SK-N-SH (cell line): ENCODE data around the gene CDH12. TPM values are rescaled to one million over a fixed set of nuclear protein-coding genes. Genes with fewer than 3 reads are reported as not detected.

ENCODE experiments used
- CTCF ChIA-PET: fragments of 300-600, 350-600 bp; formaldehyde crosslinking; extraction: SDS; loops from one replicate; lab custom pipeline; 2021; lab: Yijun Ruan, JAX
- POLR2A ChIA-PET: fragments of 350-600 bp; sonication (Branson Sonifier 250); formaldehyde crosslinking; extraction: SDS; loops from one replicate; lab custom pipeline; 2020; ENCODE audit warnings: antibody characterized with exemption, inconsistent platforms; lab: Yijun Ruan, JAX
- DNase-seq: peaks from one replicate; pipeline ENCODE4 v3.0.0; 2012
- H2AFZ ChIP-seq: fragments of 200-600 bp; sonication (generic); 2 replicates; pipeline ENCODE4 v1.8.1; 2016; ENCODE audit warnings: antibody characterized with exemption, mild to moderate bottlenecking, low read depth
- H3F3A ChIP-seq: fragments of 200-600 bp; sonication (generic); replicated peaks from 2 replicates; pipeline ENCODE3; 2016; ENCODE audit warnings: antibody characterized with exemption, mild to moderate bottlenecking; ENCODE audit not compliant: insufficient read depth
- H3K27ac ChIP-seq, 2 experiments: fragments of 200-500 bp in 1 of 2; fragments of 200-600 bp in 1 of 2; sonication (Bioruptor generic) in 1 of 2; sonication (generic), shearing (Covaris generic) in 1 of 2; 2 replicates each; pipeline versions ENCODE4 v1.5.1 to v1.6.1; 2014 to 2016; ENCODE audit warnings: low read depth in 2 of 2, inconsistent platforms in 1 of 2, low read length in 1 of 2, mild to moderate bottlenecking in 1 of 2, mixed read lengths in 1 of 2
- H3K27me3 ChIP-seq: fragments of 200-600 bp; sonication (generic), shearing (Covaris generic); 2 replicates; pipeline ENCODE4 v1.6.1; 2016; ENCODE audit warnings: mixed run types; ENCODE audit not compliant: insufficient read depth
- H3K36me3 ChIP-seq, 2 experiments: fragments of 200-500 bp in 1 of 2; fragments of 200-600 bp in 1 of 2; sonication (Bioruptor generic) in 1 of 2; sonication (generic) in 1 of 2; replicated peaks in 1 of 2; 2 replicates each; pipeline versions ENCODE3 to v1.5.1; 2014 to 2016; ENCODE audit warnings: low read length in 1 of 2, mild to moderate bottlenecking in 1 of 2; ENCODE audit not compliant: insufficient read depth in 2 of 2, control insufficient read depth in 1 of 2
- H3K4me1 ChIP-seq, 2 experiments: fragments of 200-500 bp in 1 of 2; fragments of 200-600 bp in 1 of 2; sonication (Bioruptor generic) in 1 of 2; sonication (generic), shearing (Covaris generic) in 1 of 2; 2 replicates each; pipeline versions ENCODE4 v1.5.1 to v1.6.1; 2014 to 2016; ENCODE audit warnings: low read depth in 1 of 2, low read length in 1 of 2, mixed run types in 1 of 2; ENCODE audit not compliant: insufficient read depth in 2 of 2, control insufficient read depth in 1 of 2
- H3K4me2 ChIP-seq: fragments of 200-600 bp; sonication (generic), shearing (Covaris generic); 2 replicates; pipeline ENCODE4 v1.6.1; 2017; ENCODE audit warnings: mixed run types
- H3K4me3 ChIP-seq, 2 experiments: fragments of 200-500 bp in 1 of 2; fragments of 200-600 bp in 1 of 2; sonication (Bioruptor generic) in 1 of 2; sonication (generic), shearing (Covaris generic) in 1 of 2; 2 replicates each; pipeline versions ENCODE4 v1.5.1 to v1.8.1; 2014 to 2016; ENCODE audit warnings: low read depth in 2 of 2, inconsistent platforms in 1 of 2, low read length in 1 of 2, mild to moderate bottlenecking in 1 of 2, mixed read lengths in 1 of 2, moderate library complexity in 1 of 2
- H3K79me2 ChIP-seq: fragments of 200-600 bp; sonication (generic); 2 replicates; pipeline ENCODE4 v1.8.1; 2017; ENCODE audit warnings: mild to moderate bottlenecking; ENCODE audit not compliant: insufficient read depth
- H3K9ac ChIP-seq: fragments of 200-600 bp; sonication (generic); 2 replicates; pipeline ENCODE4 v1.6.1; 2017; ENCODE audit warnings: mixed run types
- H3K9me2 ChIP-seq: fragments of 200-600 bp; sonication (generic); 2 replicates; pipeline ENCODE4 v1.6.1; 2017; ENCODE audit warnings: mixed run types
- H3K9me3 ChIP-seq: fragments of 200-600 bp; sonication (generic); 2 replicates; pipeline ENCODE4 v1.6.1; 2017; ENCODE audit warnings: mixed run types, mild to moderate bottlenecking, moderate library complexity
- H4K20me1 ChIP-seq: fragments of 200-600 bp; sonication (generic); 2 replicates; pipeline ENCODE4 v1.6.1; 2017; ENCODE audit warnings: mild to moderate bottlenecking, mixed run types; ENCODE audit not compliant: insufficient read depth
- CHD2 ChIP-seq: fragments of 150-350 bp; IDR thresholded peaks from 2 replicates; pipeline ENCODE4 v1.6.1; 2018; ENCODE audit warnings: low read length; ENCODE audit not compliant: partially characterized antibody
- EZH2phosphoT487 ChIP-seq: fragments of 200-600 bp; sonication (generic); IDR thresholded peaks from 2 replicates; pipeline ENCODE4 v1.6.1; 2017; ENCODE audit warnings: low read depth, mixed run types, mild to moderate bottlenecking, antibody characterized with exemption, moderate library complexity, borderline replicate concordance
- FOSL2 ChIP-seq: IDR thresholded peaks from 2 replicates; pipeline ENCODE4 v1.4.0; 2012; ENCODE audit warnings: low read depth, mild to moderate bottlenecking, moderate library complexity, borderline replicate concordance
- FOXJ3 ChIP-seq: sonication (generic); formaldehyde crosslinking; IDR thresholded peaks from 2 replicates; pipeline ENCODE4 v1.5.1; 2020; ENCODE audit warnings: mild to moderate bottlenecking, missing genetic modification reagents
- FOXM1 ChIP-seq: IDR thresholded peaks from 2 replicates; pipeline ENCODE4 v1.4.0; 2012; ENCODE audit warnings: low read depth, mild to moderate bottlenecking
- IRF3 ChIP-seq: fragments of 150-350 bp; IDR thresholded peaks from 2 replicates; pipeline ENCODE4 v1.6.1; 2016; ENCODE audit warnings: mild to moderate bottlenecking, low read depth, low read length
- MEF2A ChIP-seq: IDR thresholded peaks from 2 replicates; pipeline ENCODE4 v1.4.0; 2012; ENCODE audit warnings: low read depth, borderline replicate concordance
- NFIC ChIP-seq: IDR thresholded peaks from 2 replicates; pipeline ENCODE4 v1.4.0; 2012; ENCODE audit warnings: borderline replicate concordance
- POLR2AphosphoS5 ChIP-seq: IDR thresholded peaks from 2 replicates; pipeline ENCODE4 v1.6.1; 2012; ENCODE audit warnings: low read depth, low read length
- RAD21 ChIP-seq: IDR thresholded peaks from 2 replicates; pipeline ENCODE4 v1.6.1; 2012; ENCODE audit warnings: mild to moderate bottlenecking, low read length
- RXRA ChIP-seq: IDR thresholded peaks from 2 replicates; pipeline ENCODE4 v1.4.0; 2012; ENCODE audit warnings: low read depth, mild to moderate bottlenecking, borderline replicate concordance
- SMC3 ChIP-seq: IDR thresholded peaks from 2 replicates; pipeline ENCODE4 v1.6.1; 2012; ENCODE audit warnings: low read depth, low read length, improper control_type of control experiment
- TAF1 ChIP-seq: IDR thresholded peaks from 2 replicates; pipeline ENCODE4 v1.6.1; 2012; ENCODE audit warnings: low read depth, mild to moderate bottlenecking, low read length, moderate library complexity, borderline replicate concordance
- TEAD4 ChIP-seq: IDR thresholded peaks from 2 replicates; pipeline ENCODE4 v1.4.0; 2012; ENCODE audit warnings: mild to moderate bottlenecking, borderline replicate concordance; ENCODE audit not compliant: insufficient read depth
- YY1 ChIP-seq: IDR thresholded peaks from 2 replicates; pipeline ENCODE4 v1.4.0; 2012; ENCODE audit warnings: low read depth, mild to moderate bottlenecking
- WGBS: methylation state at CpG from one replicate; pipeline ENCODE4 v1.1.6; 2017; ENCODE audit warnings: low lambda C conversion rate; 5-methylcytosine and 5-hydroxymethylcytosine counted together
- polyA plus RNA-seq, 3 experiments: library from polyadenylated mRNA; depleted of rRNA; stranded (reverse); fragments of >200 nt; gene quantifications; 2 replicates each; pipeline ENCODE4 v1.2.3, GENCODE V29; 2012
- TF ChIP-seq, protein P1 (sequence below): IDR thresholded peaks from 2 replicates; pipeline ENCODE4 v1.4.0; 2012; ENCODE audit warnings: low read depth, borderline replicate concordance
- TF ChIP-seq, protein P2 (sequence below): fragments of 200-600 bp; sonication (generic); IDR thresholded peaks from 2 replicates; pipeline ENCODE4 v1.6.1; 2017; ENCODE audit warnings: antibody characterized with exemption, mild to moderate bottlenecking, moderate library complexity
- TF ChIP-seq, protein P3 (sequence below): IDR thresholded peaks from 2 replicates; pipeline ENCODE4 v1.4.0; 2012; ENCODE audit warnings: low read depth

The CDH12 gene
- polyA plus RNA-seq, 1 of the 3 experiments (the other 2 are of a cell fraction): not detected

- TF ChIP-seq FOXM1 (no peak), RAD21 (no peak), FOXJ3 (CRISPR knock-in tag) (no peak), RXRA (no peak), POLR2AphosphoS5 (no peak), NFIC (no peak), TEAD4 (no peak), SMC3 (no peak), IRF3 (no peak), FOSL2 (no peak), CHD2 (no peak)
- TF ChIP-seq, protein P1, sequence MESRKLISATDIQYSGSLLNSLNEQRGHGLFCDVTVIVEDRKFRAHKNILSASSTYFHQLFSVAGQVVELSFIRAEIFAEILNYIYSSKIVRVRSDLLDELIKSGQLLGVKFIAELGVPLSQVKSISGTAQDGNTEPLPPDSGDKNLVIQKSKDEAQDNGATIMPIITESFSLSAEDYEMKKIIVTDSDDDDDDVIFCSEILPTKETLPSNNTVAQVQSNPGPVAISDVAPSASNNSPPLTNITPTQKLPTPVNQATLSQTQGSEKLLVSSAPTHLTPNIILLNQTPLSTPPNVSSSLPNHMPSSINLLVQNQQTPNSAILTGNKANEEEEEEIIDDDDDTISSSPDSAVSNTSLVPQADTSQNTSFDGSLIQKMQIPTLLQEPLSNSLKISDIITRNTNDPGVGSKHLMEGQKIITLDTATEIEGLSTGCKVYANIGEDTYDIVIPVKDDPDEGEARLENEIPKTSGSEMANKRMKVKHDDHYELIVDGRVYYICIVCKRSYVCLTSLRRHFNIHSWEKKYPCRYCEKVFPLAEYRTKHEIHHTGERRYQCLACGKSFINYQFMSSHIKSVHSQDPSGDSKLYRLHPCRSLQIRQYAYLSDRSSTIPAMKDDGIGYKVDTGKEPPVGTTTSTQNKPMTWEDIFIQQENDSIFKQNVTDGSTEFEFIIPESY: no peak
- TF ChIP-seq, protein P2, sequence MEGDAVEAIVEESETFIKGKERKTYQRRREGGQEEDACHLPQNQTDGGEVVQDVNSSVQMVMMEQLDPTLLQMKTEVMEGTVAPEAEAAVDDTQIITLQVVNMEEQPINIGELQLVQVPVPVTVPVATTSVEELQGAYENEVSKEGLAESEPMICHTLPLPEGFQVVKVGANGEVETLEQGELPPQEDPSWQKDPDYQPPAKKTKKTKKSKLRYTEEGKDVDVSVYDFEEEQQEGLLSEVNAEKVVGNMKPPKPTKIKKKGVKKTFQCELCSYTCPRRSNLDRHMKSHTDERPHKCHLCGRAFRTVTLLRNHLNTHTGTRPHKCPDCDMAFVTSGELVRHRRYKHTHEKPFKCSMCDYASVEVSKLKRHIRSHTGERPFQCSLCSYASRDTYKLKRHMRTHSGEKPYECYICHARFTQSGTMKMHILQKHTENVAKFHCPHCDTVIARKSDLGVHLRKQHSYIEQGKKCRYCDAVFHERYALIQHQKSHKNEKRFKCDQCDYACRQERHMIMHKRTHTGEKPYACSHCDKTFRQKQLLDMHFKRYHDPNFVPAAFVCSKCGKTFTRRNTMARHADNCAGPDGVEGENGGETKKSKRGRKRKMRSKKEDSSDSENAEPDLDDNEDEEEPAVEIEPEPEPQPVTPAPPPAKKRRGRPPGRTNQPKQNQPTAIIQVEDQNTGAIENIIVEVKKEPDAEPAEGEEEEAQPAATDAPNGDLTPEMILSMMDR: no peak
- H3K36me3 ChIP-seq: no peaks in the 10 kb centered on the region
- no peaks in the 10 kb centered on the region for H3K4me1 ChIP-seq
- ChIA-PET CTCF (no interaction called here), POLR2A (no interaction called here)
- H3K27me3 ChIP-seq: no peaks in the 10 kb centered on the region
- no peaks in the 10 kb centered on the region for H4K20me1 ChIP-seq
- no peaks in the 10 kb centered on the region for H3F3A ChIP-seq
- no peak overlapping the region for H3K27ac ChIP-seq
- H3K79me2 ChIP-seq: no peaks in the 10 kb centered on the region
- H3K4me2 ChIP-seq: no peak overlapping the region
- H3K9me2 ChIP-seq: no peaks in the 10 kb centered on the region
- H3K9me3 ChIP-seq: no peaks in the 10 kb centered on the region
- H3K9ac ChIP-seq: no peak overlapping the region
- no peak for DNase-seq
- no peak overlapping the region for H3K4me3 ChIP-seq
- WGBS: 8% methylated on average over 6 of the region's 6 CpGs
- no peak overlapping the region for H2AFZ ChIP-seq
These were observed 538.6 kb downstream of the CDH12 start for GRCh38 chr5:22314548-22314947.

DNA sequence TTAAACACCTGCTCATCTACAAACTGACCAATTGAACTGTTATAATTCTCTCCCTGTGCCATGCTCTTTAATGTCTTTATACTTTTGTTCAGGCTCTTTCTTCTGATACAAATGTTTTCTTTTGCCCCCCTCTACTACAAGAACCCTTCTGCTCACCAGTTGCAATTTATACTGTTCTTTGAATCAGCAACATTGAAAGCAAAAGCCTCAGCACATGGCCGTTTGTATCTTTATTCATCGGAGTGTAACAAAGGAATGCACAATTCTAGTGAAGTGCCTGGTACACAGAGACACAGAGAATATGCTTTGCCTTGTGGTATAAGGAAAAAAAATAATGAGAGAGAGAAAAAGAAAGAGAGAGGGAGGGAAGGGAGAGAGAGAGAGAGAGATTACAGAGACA, 547.1 kb downstream of the CDH12 start:
- Histone ChIP-seq H2AFZ (no peak overlapping the region), H3K79me2 (no peaks in the 10 kb centered on the region), H3K9me2 (no peaks in the 10 kb centered on the region), H3K27ac (no peak overlapping the region), H3K4me2 (no peak overlapping the region), H3K27me3 (no peaks in the 10 kb centered on the region), H4K20me1 (no peaks in the 10 kb centered on the region), H3K9me3 (no peaks in the 10 kb centered on the region), H3K9ac (no peak overlapping the region), H3K36me3 (no peaks in the 10 kb centered on the region), H3K4me3 (no peak overlapping the region), H3F3A (no peaks in the 10 kb centered on the region), H3K4me1 (no peaks in the 10 kb centered on the region)
- WGBS: 0% methylated on average over 2 of the region's 2 CpGs
- POLR2A ChIA-PET: no interaction called here
- CTCF ChIA-PET: no interaction called here
- no peak for DNase-seq
- TF ChIP-seq, protein P2: no peak
- TF ChIP-seq YY1 (no peak), EZH2phosphoT487 (no peak), CHD2 (no peak), TAF1 (no peak), MEF2A (no peak), SMC3 (no peak)
- TF ChIP-seq, protein P3, sequence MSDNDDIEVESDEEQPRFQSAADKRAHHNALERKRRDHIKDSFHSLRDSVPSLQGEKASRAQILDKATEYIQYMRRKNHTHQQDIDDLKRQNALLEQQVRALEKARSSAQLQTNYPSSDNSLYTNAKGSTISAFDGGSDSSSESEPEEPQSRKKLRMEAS: no peak
